ENCODE results near the gene RCBTB2.

DNA sequence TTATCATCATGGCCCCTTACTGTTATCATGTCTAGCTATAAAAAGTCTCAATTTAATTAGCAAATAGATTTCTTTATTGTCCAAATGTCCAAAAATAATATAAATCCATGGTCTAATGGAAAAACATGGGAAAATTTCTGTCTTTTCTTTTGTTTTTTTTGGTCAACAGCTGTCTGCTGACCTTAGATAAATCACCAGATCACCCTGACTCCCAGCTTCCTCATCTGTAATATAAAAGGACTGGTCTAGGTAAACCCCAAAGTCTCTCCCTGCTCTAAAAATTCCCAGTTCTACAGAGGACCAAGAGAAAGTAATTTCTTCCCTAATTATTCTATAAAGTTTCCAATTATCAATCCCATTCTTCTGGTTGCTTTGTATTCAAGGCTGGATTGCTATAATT is 30.7 kb upstream of the RCBTB2 start:
- no peak for TF ChIP-seq POLR2AphosphoS5 (IDR thresholded peaks at IDR 0.05)
- TF ChIP-seq, protein P1, sequence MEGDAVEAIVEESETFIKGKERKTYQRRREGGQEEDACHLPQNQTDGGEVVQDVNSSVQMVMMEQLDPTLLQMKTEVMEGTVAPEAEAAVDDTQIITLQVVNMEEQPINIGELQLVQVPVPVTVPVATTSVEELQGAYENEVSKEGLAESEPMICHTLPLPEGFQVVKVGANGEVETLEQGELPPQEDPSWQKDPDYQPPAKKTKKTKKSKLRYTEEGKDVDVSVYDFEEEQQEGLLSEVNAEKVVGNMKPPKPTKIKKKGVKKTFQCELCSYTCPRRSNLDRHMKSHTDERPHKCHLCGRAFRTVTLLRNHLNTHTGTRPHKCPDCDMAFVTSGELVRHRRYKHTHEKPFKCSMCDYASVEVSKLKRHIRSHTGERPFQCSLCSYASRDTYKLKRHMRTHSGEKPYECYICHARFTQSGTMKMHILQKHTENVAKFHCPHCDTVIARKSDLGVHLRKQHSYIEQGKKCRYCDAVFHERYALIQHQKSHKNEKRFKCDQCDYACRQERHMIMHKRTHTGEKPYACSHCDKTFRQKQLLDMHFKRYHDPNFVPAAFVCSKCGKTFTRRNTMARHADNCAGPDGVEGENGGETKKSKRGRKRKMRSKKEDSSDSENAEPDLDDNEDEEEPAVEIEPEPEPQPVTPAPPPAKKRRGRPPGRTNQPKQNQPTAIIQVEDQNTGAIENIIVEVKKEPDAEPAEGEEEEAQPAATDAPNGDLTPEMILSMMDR (IDR thresholded peaks at IDR 0.05), result no peak
